Germinal center (tissue), 1 donor: ENCODE measurements around the gene ZNF484.
"Not testable (repeated sequence)": the region's sequence is repeated elsewhere in the genome, so short reads cannot be mapped to it uniquely, and the experiment has no call there.

Source experiments
- DNase-seq: peaks from one replicate; pipeline ENCODE4 v3.0.0; 2012; ENCODE audit warnings: mixed read lengths, low spot score

ZNF484 gene

GRCh38 chr9:92877531-92878430 is at the start of gene ZNF484:
Gene ZNF484, minus strand, starts transcription at chr9:92878038. Its CDS starts 3,009 bp downstream, at chr9:92875029.
- peak; percentile 95 for DNase-seq

- DNase-seq = no peak
Measured at GRCh38 chr9:92920437-92920836, 42.6 kb upstream of the ZNF484 start.

DNA sequence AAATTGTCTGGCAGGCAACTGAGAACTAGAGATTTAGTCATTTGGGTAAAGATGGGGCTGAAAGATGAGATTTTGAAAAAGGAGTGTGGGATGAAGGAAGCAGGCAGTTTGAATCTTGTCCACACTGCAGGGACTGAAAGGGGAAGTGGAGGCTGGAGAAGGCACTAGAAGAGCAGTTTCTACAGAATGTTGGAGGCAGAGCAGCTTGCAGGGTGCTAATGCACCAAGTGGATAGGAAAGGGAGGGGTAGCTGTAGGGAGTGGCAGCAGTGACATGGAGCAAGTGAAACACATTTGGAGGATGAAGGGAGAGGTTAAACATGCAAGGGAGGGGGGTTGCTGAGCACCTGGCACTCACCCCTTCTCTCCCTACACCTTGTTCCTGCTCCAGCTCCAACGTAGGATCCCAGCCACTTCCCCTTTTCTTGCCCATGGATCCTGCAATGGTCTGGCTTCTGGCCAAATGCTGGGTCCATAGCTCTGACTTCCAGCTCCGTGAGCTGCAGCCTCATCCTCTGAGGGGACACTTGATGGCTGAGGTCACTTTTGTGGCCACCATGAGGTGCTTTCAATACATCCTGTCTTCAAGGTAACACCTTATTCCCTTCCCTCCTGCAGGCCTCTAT is 39.5 kb upstream of the ZNF484 start:
- DNase-seq = no peak

DNA sequence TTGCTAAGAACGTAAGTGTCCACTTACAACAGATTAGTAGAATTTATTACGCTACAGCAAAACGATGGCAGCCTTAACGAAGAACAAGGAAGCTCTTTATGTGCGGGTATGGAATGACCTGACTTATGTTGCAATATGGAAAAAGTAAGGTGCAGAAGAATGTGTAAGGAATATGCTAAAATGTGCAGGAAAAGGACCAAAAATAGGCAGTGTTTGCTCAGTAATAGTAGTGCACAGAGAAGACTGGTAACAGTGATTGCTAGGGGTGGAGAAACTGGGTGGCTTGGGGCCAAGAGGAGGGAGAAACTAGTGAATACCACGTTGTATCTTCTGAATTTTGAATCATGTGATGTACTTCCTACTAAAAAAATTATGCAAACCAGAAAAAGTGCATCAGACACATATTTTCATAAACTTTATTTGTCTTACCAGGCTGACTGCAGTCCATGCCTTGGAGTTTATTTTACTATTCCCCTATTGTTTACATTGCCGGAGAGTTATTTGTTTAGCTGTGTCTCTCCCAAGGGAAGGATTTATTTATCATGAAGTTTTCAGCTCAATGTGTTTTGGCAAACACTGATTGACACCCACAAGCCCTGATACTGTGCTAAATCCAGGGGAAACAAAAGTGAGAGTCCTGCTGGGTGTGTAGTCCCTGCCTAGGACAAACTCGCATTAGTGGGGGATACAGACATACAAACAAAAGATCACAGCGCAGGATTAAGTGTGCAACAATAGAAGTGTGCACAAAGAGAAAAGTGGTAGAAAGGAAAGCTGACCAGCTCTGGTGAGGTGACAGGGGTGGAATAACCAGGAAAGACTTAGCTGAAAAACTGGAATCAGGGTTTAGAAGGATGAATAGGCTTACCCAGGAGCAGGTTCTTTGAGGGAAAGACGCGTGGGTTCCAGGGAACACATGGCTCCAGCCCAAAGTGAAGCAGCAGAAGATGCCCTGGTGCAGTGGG is 34.0 kb upstream of the ZNF484 start:
- DNase-seq = no peak

GRCh38 chr9:92905137-92905536 is 27.3 kb upstream of the ZNF484 start:
- DNase-seq = not testable (repeated sequence)

DNA sequence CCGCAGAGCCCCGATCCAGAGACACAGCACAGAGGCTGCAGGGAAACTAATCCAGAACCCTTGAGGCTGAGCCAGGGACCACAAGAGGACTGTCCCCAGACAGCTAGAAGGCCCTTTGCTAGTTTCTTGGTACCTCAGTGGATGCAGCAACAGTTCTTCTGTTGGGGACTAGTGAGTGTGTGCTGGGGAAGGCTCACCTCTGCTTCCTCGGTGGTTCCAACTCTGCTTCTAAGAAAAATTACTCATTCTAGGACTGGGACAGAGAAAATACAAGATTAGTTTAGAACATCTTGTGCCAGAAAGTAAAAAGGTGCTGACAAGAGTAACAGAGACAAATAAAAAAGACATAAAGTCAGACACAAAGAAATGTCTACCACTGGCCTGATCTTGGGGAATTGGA is 19.5 kb upstream of the ZNF484 start:
- DNase-seq = no peak

DNA sequence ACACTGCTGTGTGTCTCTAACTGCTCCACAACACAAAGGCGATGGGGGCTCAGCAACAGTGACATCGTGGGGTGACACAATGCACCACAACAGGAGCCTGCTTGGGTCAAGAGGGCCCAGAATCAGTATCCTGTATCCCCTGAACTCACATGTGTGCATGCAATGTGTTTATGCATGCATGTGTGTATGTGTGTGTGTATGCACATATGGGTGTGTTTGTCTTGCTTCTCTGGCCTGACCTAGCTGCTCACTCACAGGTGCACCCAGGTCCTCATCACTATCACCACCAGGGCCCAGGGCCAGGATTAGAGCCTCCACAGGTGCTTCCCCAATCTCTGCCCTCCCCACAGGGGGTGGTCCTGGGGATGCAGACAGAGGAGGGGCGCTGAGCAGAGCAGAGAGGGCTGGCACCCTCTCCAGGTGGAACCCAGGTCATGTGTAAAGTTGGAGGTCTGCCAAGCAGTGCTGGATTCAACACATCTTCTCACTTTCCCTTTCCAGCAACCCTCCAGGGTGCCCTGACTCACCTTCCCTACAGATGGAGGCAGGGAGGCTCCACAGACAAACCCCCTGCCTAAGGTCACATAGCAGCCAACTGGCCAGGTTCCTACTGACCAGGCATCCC is 18.1 kb upstream of the ZNF484 start:
- no peak for DNase-seq

DNA sequence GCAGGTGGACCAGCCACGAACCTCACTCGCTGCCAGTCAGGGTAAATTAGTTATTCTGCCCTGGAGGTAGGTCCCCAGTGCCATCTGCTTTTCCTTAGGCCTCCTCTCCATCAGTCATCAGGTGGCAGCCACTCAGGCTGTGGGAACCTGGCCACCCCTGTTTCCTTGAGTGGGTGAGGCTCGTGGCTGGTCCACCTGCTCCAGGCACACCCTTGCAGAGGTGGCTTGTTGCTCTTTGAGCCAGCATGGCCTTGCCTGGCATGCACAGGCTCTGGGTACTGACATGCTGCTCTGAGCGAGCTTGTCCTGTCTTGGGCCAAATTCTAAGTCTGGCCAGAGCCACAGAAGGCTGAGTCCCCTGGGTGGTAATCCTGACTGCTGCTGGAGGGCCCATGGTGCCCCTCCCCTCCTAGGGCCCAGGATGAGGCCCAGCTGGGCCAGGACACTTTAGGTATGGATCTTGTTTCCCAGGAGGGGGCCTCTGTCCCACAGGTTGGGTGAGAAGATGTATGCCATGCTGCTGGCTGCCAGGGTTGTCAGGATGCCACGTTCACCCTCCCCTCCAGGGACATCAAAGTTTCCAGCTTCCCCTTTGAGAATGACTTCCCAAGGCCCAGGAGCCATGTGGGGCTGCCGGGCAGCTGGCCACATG is 17.0 kb upstream of the ZNF484 start:
- DNase-seq = no peak

GRCh38 chr9:92893916-92894610 is 16.2 kb upstream of the ZNF484 start:
- DNase-seq = not testable (repeated sequence)

DNA sequence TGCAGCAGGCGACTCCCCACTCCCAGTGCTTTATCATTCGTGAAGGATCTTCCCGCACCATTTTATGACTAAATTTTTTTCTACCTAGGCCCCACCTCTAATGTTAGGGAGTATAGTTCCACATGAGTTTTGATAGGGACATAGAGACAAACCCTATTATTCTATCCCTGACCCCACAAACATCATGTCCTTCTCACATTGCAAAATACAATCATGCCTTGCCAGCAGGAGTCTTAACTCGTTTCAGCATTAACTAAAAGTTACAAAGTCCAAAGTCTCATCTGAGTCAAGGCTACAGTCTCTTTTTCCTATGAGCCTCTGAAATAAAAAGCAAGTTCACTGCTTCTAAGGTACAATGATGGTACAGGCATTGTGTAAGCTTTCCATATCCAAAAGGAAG is 14.4 kb upstream of the ZNF484 start:
- DNase-seq = not testable (repeated sequence)

DNA sequence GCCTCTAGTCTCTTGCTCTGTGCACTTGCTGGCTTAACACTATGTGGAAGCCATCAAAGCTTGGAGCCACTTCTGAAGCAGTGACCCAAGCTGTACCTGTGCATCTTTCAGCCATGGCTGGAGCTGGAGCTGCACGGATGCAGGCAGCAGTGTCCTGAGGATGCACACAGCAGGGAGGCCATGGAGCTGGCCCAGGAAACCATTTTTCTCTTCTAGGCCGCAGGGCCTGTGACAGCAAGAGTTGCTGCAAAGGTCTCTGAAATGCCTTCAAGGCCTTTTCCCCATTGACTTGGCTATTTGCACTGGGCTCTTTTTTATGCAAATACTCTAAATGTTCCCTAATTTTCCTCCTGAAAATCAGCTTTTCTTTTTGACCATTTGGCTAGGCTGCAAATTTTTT is 12.9 kb upstream of the ZNF484 start:
- DNase-seq = no peak

GRCh38 chr9:92887880-92888338 is 10.1 kb upstream of the ZNF484 start:
- DNase-seq = no peak

GRCh38 chr9:92886846-92887610 is 9.2 kb upstream of the ZNF484 start:
- not testable (repeated sequence) for DNase-seq

GRCh38 chr9:92883666-92884405 is 6.0 kb upstream of the ZNF484 start:
- not testable (repeated sequence) for DNase-seq

GRCh38 chr9:92882276-92882675 is 4.4 kb upstream of the ZNF484 start:
- no peak for DNase-seq

DNA sequence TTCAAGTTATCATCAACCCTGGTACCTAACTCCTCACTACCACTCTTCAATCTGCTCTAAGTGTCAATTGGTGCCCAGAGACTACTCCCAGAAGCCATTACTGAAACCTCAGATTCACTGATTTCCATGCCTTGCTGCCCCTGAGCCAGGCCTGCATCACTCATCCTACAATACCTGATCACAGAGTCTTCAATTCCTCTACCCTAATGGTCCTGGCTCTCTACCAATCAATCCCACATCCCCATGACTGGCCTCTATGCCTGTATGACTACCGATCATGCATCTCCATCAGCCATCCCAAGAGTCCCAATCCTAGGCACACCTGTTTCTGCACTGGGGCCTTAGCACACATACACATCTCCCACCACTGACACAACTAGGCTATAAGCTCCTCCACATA is 2.5 kb downstream of the ZNF484 start:
- DNase-seq = no peak

DNA sequence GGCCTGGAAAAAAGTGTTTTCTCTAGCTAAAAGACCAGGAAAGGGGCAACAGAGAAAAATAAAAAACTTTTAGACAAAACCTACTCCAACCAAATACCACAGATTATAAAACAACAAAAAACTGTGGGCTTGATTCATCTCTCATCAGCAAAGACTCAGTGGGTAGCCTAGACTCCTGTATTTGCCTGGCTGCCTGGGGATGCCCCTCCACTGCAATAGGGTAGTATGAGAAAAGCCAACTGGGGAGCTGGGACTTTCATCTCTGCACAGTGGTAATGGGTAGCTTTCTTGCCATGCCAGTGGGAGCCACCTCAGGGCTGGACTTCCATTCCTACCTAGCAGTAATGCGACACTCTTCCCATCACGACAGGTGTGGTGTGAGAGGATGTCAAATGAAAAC is 7.5 kb downstream of the ZNF484 start:
- no peak for DNase-seq

GRCh38 chr9:92866600-92866999 is 11.2 kb downstream of the ZNF484 start:
- not testable (repeated sequence) for DNase-seq

DNA sequence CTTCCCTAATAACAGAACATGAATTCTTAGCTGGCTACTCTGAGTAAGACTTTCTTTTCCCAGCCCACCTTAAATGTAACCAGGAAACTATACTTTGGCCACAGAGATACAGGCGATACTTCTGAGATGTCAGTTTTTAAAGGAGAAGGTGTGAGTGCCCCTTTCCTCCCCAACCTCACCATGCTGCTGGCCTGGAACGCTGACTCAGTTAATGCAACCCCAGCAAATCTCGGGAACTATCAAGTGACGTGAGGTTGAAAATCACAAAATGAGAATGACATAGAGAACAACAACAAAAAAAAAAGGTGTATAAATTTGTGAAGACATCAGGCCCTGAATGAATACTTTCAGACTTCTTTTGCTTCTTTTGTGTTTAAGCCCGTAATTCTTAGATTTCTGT is 13.7 kb downstream of the ZNF484 start:
- no peak for DNase-seq
